Peyer's patch (tissue), 4 donors: ENCODE results near the gene PRKD1. TPM values are rescaled to one million over a fixed set of nuclear protein-coding genes. Genes with fewer than 3 reads are reported as not detected.

Experiments
- DNase-seq, 3 donors: peaks; one replicate each; pipeline ENCODE4 v3.0.0-alpha.2; 2017 to 2019
- H3K27ac ChIP-seq, 4 donors: fragments of 200-600 bp; sonication (generic); one replicate each; pipeline ENCODE4 v1.5.1; 2016 to 2019
- H3K27me3 ChIP-seq, 2 donors: fragments of 200-600 bp; sonication (generic); one replicate each; pipeline ENCODE4 v1.5.1; 2019
- H3K36me3 ChIP-seq, 3 donors: fragments of 200-600 bp; sonication (generic); one replicate each; pipeline ENCODE4 v1.5.1; 2016 to 2019
- H3K4me1 ChIP-seq, 4 donors: fragments of 200-600 bp; sonication (generic); one replicate each; pipeline ENCODE4 v1.5.1; 2016 to 2019
- H3K4me3 ChIP-seq, 4 donors: fragments of 200-600 bp; sonication (generic); 1 replicate in 3 of 4; 2 replicates in 1 of 4; pipeline ENCODE4 v1.5.1; 2016 to 2019; ENCODE audit warnings: mild to moderate bottlenecking in 1 of 4
- H3K9me3 ChIP-seq, 4 donors: fragments of 200-600 bp; sonication (generic); one replicate each; pipeline ENCODE4 v1.5.1; 2016 to 2019; ENCODE audit warnings: mild to moderate bottlenecking in 1 of 4
- CTCF ChIP-seq, 6 experiments: fragments of 450-650 bp in 4 of 6; fragments of 200-600 bp in 2 of 6; sonication (generic) in 1 of 6; IDR thresholded peaks; one replicate each; pipeline ENCODE4 v1.5.1; 2017 to 2019; ENCODE audit warnings: antibody characterized with exemption in 6 of 6, mild to moderate bottlenecking in 3 of 6, moderate library complexity in 1 of 6
- POLR2A ChIP-seq, 2 donors: fragments of 450-650 bp; IDR thresholded peaks; one replicate each; pipeline ENCODE4 v1.5.1; 2017; ENCODE audit warnings: antibody characterized with exemption in 2 of 2, mild to moderate bottlenecking in 2 of 2, moderate library complexity in 2 of 2
- total RNA-seq, 4 donors: library from RNA; depleted of rRNA; stranded (reverse); fragments of >200 nt; gene quantifications; one replicate each; pipeline ENCODE4 v1.1.0, GENCODE V29; 2016

Gene PRKD1
- total RNA-seq, 4 donors from 2014 or later: 0.88 to 5.0 (median 3.6) TPM

GRCh38 chr14:29749327-29749726 is 178.3 kb downstream of the PRKD1 start:
- Histone ChIP-seq H3K4me1 (no peaks in the 10 kb centered on the region), H3K36me3 (no peaks in the 10 kb centered on the region), H3K9me3 (no peaks in the 10 kb centered on the region), H3K4me3 (no peak overlapping the region), H3K27ac (no peak overlapping the region), H3K27me3 (no peaks in the 10 kb centered on the region)
- DNase-seq: no peak
- TF ChIP-seq CTCF (IDR thresholded peaks at IDR 0.05) (no peak), POLR2A (IDR thresholded peaks at IDR 0.05) (no peak)

GRCh38 chr14:29745863-29746262 is 181.8 kb downstream of the PRKD1 start:
- Histone ChIP-seq H3K36me3 (no peaks in the 10 kb centered on the region), H3K27ac (no peak overlapping the region), H3K9me3 (no peaks in the 10 kb centered on the region), H3K27me3 (no peaks in the 10 kb centered on the region), H3K4me1 (no peaks in the 10 kb centered on the region), H3K4me3 (no peak overlapping the region)
- TF ChIP-seq CTCF (IDR thresholded peaks at IDR 0.05) (no peak), POLR2A (IDR thresholded peaks at IDR 0.05) (no peak)
- DNase-seq: no peak

GRCh38 chr14:29743531-29743930 is 184.1 kb downstream of the PRKD1 start:
- TF ChIP-seq POLR2A (IDR thresholded peaks at IDR 0.05) (no peak), CTCF (IDR thresholded peaks at IDR 0.05) (no peak)
- Histone ChIP-seq H3K4me3 (no peak overlapping the region), H3K9me3 (no peaks in the 10 kb centered on the region), H3K4me1 (no peaks in the 10 kb centered on the region), H3K27ac (no peak overlapping the region), H3K36me3 (no peaks in the 10 kb centered on the region), H3K27me3 (no peaks in the 10 kb centered on the region)
- no peak for DNase-seq

- no peak for DNase-seq
- H3K9me3 ChIP-seq: no peaks in the 10 kb centered on the region
- H3K4me3 ChIP-seq: no peak overlapping the region
- TF ChIP-seq CTCF (IDR thresholded peaks at IDR 0.05) (no peak), POLR2A (IDR thresholded peaks at IDR 0.05) (no peak)
- H3K27me3 ChIP-seq: no peaks in the 10 kb centered on the region
- H3K36me3 ChIP-seq: no peaks in the 10 kb centered on the region
- H3K27ac ChIP-seq: no peak overlapping the region
- H3K4me1 ChIP-seq: no peaks in the 10 kb centered on the region
Measured at GRCh38 chr14:29741909-29742401, 185.7 kb downstream of the PRKD1 start.

- DNase-seq: no peak
- no peak overlapping the region for H3K27ac ChIP-seq
- no peaks in the 10 kb centered on the region for H3K27me3 ChIP-seq
- H3K36me3 ChIP-seq: no peaks in the 10 kb centered on the region
- no peak for TF ChIP-seq POLR2A (IDR thresholded peaks at IDR 0.05)
- no peak for TF ChIP-seq CTCF (IDR thresholded peaks at IDR 0.05)
- H3K9me3 ChIP-seq: no peaks in the 10 kb centered on the region
- H3K4me1 ChIP-seq: no peaks in the 10 kb centered on the region
- H3K4me3 ChIP-seq: no peak overlapping the region
Measured at GRCh38 chr14:29740491-29740890, 187.2 kb downstream of the PRKD1 start.

- Histone ChIP-seq H3K4me1 (no peaks in the 10 kb centered on the region), H3K9me3 (no peaks in the 10 kb centered on the region), H3K36me3 (no peaks in the 10 kb centered on the region), H3K4me3 (no peak overlapping the region), H3K27me3 (no peaks in the 10 kb centered on the region), H3K27ac (no peak overlapping the region)
- no peak for DNase-seq
- TF ChIP-seq CTCF (IDR thresholded peaks at IDR 0.05) (no peak), POLR2A (IDR thresholded peaks at IDR 0.05) (no peak)
Measured at GRCh38 chr14:29738950-29739349, 188.7 kb downstream of the PRKD1 start.
